Measurements from ENCODE around the gene MCM9. TPM values are rescaled to one million over a fixed set of nuclear protein-coding genes. Genes with fewer than 3 reads are reported as not detected.
"Not testable (repeated sequence)": the region's sequence is repeated elsewhere in the genome, so short reads cannot be mapped to it uniquely, and the experiment has no call there.

MCM9 gene
- polyA plus RNA-seq, 1 donor from 2014 or later: 31.6 TPM

DNA sequence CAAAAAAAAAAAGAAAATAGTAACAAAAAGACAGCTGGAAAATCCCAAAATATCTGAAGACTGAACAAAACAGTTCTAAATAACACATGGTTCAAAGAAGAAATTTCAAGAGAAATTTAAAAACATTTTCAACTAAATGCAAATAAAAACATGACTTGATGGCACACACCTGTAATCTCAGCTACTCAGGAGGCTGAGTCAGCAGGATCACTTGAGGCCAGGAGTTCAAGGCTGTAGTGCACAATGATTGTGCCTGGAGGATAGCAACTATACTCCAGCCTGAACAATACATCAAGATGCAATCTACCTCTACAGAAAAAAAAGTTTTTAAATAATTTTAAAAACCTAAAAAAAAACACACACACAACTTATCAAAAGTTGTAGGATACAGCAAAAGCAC, 62.6 kb downstream of the MCM9 start:
- Mint-ChIP-seq H3K36me3 (peaks cover 7% of the 10 kb centered on the region), H3K27me3 (no peaks in the 10 kb centered on the region), H3K4me3 (no peak overlapping the region), H3K27ac (no peak overlapping the region), H3K4me1 (peaks cover 21 to 48% (median 25%) of the 10 kb centered on the region in 3 donors), H3K9me3 (peaks cover 0 to 8% (median 5%) of the 10 kb centered on the region in 3 donors)

DNA sequence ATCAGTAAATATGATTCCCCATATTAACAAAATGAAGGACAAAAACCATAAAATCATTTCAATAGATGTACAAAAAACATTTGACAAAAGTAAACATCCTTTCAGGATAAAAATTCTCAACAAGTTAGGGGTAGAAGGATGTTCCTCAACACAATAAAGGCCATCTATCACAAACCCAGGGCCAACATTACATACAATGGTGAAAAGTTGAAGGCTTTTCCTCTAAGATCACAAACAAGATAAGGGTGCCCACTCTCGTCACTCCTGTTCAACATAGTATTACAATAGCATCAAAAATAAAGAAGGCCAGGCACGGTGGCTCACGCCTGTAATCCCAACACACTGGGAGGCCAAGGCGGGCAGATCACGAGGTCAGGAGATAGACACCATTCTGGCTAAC, 63.6 kb downstream of the MCM9 start:
- no peak overlapping the region for H3K4me3 Mint-ChIP-seq
- H3K27ac Mint-ChIP-seq: no peak overlapping the region
- peaks cover 16 to 47% (median 22%) of the 10 kb centered on the region in 3 donors for H3K4me1 Mint-ChIP-seq
- H3K27me3 Mint-ChIP-seq: no peaks in the 10 kb centered on the region
- H3K36me3 Mint-ChIP-seq: peaks cover 5% of the 10 kb centered on the region
- H3K9me3 Mint-ChIP-seq: peaks cover 2 to 15% (median 5%) of the 10 kb centered on the region in 3 donors

DNA sequence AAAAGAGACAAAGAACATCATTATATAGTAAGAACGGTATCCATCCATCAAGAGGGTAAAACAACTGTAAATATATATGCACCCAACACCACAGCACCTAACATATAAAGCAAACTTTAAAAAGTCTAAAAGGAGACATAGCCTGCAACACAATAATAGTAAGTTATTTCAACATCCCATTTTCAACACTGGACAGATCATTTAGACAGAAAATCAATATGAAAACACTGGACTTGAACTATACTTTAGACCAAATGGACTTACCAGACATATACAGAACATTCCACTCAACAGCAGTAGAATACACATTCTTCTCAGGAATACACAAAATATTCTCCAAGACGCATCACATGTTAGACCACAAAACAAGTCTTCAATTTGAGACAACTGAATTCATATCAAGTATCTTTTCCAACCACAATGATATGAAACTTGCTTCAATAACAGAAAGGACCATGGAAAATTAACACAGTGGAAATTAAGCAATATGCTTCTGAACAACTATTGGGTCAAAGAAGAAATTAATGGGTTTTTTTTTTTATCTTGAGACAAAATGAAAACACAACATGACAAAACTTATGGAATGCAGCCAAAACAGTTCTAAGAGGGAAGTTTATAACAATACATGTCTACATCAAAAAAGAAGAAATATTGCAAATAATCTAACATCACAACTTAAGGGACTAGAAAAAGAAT, 64.9 kb downstream of the MCM9 start:
- peak overlapping the region in 1 of 4 donors; percentile 15 for H3K4me3 Mint-ChIP-seq
- H3K4me1 Mint-ChIP-seq: peaks cover 14 to 54% (median 28%) of the 10 kb centered on the region in 3 donors

DNA sequence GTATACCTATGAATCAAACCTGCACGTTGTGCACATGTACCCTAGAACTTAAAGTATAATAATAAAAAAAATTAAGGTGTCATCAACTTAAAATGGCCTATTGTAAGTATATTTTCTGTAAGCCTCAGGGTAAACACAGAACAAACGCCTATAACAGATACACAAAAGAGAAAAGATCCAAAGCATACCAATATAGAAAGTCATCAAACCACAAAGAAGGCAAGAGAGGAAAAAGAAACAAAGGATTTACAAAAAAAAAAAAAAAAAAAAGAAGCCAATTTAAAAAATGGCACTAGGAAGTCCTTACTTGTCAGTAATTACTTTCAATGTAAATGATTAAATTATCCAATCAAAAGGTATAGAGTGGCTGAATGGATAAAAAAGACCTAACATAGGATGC, 65.6 kb downstream of the MCM9 start:
- Mint-ChIP-seq H3K36me3 (peaks cover 1% of the 10 kb centered on the region), H3K4me1 (peaks cover 18 to 58% (median 33%) of the 10 kb centered on the region in 3 donors)

More for the DNA sequence above, 64.9 kb downstream of the MCM9 start:
- Mint-ChIP-seq H3K27me3 (no peaks in the 10 kb centered on the region), H3K36me3 (peaks cover 1% of the 10 kb centered on the region), H3K9me3 (peaks cover 4 to 18% (median 5%) of the 10 kb centered on the region in 3 donors), H3K27ac (no peak overlapping the region)

DNA sequence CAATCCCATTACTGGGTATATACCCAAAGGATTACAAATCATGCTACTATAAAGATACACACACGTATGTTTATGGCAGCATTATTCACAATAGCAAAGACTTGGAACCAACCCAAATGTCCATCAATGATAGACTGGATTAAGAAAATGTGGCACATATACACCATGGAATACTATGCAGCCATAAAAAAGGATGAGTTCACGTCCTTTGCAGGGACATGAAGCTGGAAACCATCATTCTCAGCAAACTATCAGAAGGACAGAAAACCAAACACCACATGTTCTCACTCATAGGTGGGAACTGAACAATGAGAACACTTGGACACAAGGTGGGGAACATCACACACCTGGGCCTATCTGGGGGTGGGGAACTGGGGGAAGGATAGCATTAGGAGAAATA, 66.1 kb downstream of the MCM9 start:
- Mint-ChIP-seq H3K4me1 (peaks cover 21 to 59% (median 35%) of the 10 kb centered on the region in 3 donors), H3K9me3 (peaks cover 4 to 18% (median 5%) of the 10 kb centered on the region in 3 donors)
- H3K27me3 Mint-ChIP-seq, H3K36me3 Mint-ChIP-seq, H3K27ac Mint-ChIP-seq, H3K4me3 Mint-ChIP-seq: not testable (repeated sequence)

More for the DNA sequence above, 65.6 kb downstream of the MCM9 start:
- Mint-ChIP-seq H3K27ac (no peak overlapping the region), H3K4me3 (no peak overlapping the region), H3K9me3 (peaks cover 4 to 18% (median 5%) of the 10 kb centered on the region in 3 donors), H3K27me3 (no peaks in the 10 kb centered on the region)

DNA sequence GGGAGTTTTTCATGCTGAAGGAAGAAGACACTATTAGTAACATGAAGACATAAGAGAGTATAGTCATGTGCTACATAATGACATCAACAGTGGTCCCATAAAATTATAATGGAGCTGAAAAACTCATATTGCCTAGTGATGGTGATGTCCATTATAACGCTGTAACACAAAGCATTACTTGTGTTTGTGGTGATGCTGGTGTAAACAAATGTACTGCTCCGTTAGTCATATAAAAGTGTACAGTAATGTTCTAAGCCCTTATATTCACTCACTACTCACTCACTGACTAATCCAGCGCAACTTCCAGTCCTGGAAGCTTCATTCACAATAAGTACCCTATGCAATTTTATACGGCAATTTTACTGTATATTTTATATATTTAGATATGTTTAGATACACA, 67.8 kb downstream of the MCM9 start:
- peaks cover 21 to 56% (median 39%) of the 10 kb centered on the region in 3 donors for H3K4me1 Mint-ChIP-seq
- H3K27ac Mint-ChIP-seq: no peak overlapping the region
- H3K36me3 Mint-ChIP-seq: peaks cover 5% of the 10 kb centered on the region
- H3K4me3 Mint-ChIP-seq: no peak overlapping the region
- peaks cover 3 to 18% (median 4%) of the 10 kb centered on the region in 3 donors for H3K9me3 Mint-ChIP-seq
- H3K27me3 Mint-ChIP-seq: no peaks in the 10 kb centered on the region

DNA sequence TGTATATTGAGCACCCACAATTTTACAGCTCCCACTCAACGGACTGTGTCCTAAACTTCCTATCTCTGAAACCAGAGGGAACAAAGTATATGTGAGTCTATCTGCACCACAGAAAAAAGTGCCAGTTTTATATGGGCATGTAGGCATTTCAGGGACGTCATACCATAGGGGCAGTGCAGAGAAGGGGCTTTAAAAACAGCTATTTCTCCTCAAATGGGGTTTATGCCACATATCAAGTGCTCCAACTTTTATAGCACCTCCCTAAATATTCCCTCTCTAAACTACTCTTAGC, 69.9 kb downstream of the MCM9 start:
- H3K27ac Mint-ChIP-seq: peak overlapping the region in 2 of 3 donors; percentile 20 to 25
- peak overlapping the region in 2 of 4 donors; percentile 82 to 86 for H3K4me3 Mint-ChIP-seq
- H3K36me3 Mint-ChIP-seq: peaks cover 11% of the 10 kb centered on the region
- H3K9me3 Mint-ChIP-seq: peaks cover 4 to 18% (median 6%) of the 10 kb centered on the region in 3 donors
- H3K4me1 Mint-ChIP-seq: peaks cover 21 to 46% (median 35%) of the 10 kb centered on the region in 3 donors
- no peaks in the 10 kb centered on the region for H3K27me3 Mint-ChIP-seq

DNA sequence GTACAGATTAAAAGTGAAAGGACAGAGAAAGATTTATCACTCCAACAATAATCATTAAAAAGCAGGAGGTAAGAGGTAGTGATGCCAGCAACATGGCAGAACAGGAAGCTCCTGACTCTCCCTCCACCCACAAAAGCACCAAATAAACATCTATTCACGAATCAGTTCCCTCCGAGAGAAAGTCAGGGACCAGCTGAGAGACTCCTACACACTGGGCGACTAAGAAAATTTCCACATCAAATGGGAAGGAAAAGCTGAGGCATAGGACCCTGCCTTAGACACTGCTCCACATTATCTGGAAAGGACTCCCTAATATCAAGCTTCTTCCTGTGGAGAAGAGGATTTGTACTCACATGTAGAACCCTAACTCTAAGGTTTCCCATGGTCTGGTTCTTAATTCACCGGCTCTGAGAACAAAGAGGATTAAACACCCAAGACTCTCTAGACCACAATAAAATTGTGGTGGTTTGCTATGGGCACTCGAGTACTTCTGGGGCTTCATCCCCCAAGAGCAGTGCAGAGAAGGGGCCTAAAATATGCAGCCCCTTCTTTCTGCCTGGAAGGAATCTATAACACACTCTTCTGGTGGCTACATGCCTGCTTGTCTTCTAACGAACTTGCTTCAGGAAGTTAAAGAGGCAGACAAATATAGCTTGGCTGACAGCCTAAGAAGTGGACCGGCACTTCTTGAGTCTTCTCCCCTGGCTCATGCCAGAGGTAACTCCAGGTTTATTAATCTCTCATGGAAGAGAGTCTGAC, 70.4 kb downstream of the MCM9 start:
- no peaks in the 10 kb centered on the region for H3K27me3 Mint-ChIP-seq
- peaks cover 11% of the 10 kb centered on the region for H3K36me3 Mint-ChIP-seq
- peak overlapping the region in 2 of 3 donors; percentile 20 to 54 for H3K27ac Mint-ChIP-seq
- peaks cover 23 to 46% (median 38%) of the 10 kb centered on the region in 3 donors for H3K4me1 Mint-ChIP-seq
- peaks cover 4 to 16% (median 6%) of the 10 kb centered on the region in 3 donors for H3K9me3 Mint-ChIP-seq
- peak overlapping the region in 2 of 4 donors; percentile 82 to 86 for H3K4me3 Mint-ChIP-seq

DNA sequence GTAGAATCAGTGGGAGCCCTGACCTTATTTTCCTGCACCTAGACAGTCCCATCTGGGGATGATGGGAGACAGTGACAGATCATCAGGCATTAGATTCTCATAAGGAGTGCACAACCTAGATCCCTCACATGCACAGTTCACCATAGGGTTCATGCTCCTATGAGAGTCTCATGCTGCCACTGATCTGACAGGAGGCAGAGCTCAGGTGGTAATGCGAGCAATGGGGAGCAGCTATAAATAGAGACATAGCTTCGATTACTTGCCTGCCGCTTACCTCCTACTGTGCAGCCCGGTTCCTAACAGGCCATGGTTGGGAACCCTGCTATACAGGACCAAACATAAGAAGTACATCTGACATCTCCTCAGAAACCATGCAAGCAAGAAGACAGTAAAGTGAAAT, 72.5 kb downstream of the MCM9 start:
- H3K27me3 Mint-ChIP-seq: no peaks in the 10 kb centered on the region
- H3K9me3 Mint-ChIP-seq: peaks cover 4 to 16% (median 6%) of the 10 kb centered on the region in 3 donors
- peaks cover 22 to 51% (median 39%) of the 10 kb centered on the region in 3 donors for H3K4me1 Mint-ChIP-seq
- no peak overlapping the region for H3K27ac Mint-ChIP-seq
- peaks cover 9% of the 10 kb centered on the region for H3K36me3 Mint-ChIP-seq
- no peak overlapping the region for H3K4me3 Mint-ChIP-seq

DNA sequence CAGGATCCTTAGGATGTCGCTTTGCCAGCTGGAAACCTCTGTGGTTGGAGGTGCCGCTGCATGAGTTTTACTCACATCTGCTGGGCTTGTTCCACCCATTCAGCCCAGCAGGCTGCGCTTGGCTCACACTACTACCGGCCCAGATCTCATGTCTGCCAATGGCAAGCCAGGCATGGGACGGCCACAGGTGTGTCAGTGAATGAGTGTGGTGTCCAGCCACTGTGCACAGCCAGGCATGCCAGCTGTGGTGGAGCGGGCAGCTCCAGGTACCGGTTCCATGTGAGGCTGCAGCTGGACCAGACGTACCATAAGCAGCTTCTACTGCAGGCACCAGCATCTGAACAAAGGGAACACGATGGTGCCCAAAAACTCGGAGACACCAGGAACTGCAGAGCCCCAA, 74.1 kb downstream of the MCM9 start:
- Mint-ChIP-seq H3K4me1 (peaks cover 26 to 43% (median 37%) of the 10 kb centered on the region in 3 donors), H3K27me3 (no peaks in the 10 kb centered on the region), H3K9me3 (peaks cover 0 to 6% (median 6%) of the 10 kb centered on the region in 3 donors)

DNA sequence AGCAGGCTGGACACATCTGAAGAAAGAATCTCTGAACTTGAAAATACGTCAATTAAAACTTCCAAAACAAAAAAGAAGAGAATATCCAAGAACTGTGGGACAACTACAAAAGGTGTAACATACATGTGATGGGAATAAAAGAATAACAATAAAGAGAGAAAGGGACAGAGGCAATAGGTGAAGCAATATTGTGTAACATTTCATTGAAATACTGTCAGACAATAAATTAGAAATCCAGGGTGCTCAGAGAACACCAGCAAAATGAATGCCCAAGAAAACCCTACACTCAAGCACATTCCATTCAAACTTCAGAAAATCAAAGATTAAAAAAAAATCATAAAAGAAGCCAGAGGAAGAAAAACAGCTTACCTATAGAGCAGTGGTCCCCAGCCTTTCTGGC, 74.6 kb downstream of the MCM9 start:
- H3K4me3 Mint-ChIP-seq: no peak overlapping the region
- no peaks in the 10 kb centered on the region for H3K27me3 Mint-ChIP-seq

More for the DNA sequence above, 74.1 kb downstream of the MCM9 start:
- H3K27ac Mint-ChIP-seq: no peak overlapping the region
- H3K4me3 Mint-ChIP-seq: no peak overlapping the region
- H3K36me3 Mint-ChIP-seq: peaks cover 14% of the 10 kb centered on the region

DNA sequence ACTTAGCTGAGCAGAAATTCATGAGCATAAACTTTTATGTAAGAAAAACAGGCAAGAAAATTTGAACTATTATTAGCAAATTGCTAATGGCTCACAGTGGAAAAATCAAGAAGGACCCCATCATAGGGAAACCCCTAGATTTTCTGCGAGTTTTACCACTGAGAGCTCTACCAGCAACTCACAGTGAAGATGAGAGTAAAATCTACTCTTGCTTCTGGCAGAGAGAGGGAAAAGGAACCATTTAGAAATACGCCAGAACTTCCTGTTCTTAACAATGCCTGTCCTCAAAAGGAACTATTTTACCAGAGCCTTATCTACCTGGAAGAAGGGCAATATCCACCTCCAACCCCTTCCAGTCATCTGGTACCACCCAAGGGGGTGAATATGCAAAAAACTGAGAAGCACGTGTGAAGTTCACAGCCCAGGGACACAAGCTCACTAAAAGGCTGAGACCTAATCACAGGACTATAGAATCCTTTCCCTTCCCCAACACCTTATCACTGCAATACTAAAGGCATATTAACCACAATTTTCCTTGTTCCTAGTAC, 75.4 kb downstream of the MCM9 start:
- no peaks in the 10 kb centered on the region for H3K27me3 Mint-ChIP-seq
- H3K4me1 Mint-ChIP-seq: peaks cover 22 to 35% (median 26%) of the 10 kb centered on the region in 3 donors
- H3K9me3 Mint-ChIP-seq: peaks cover 0 to 6% (median 6%) of the 10 kb centered on the region in 3 donors
- H3K27ac Mint-ChIP-seq: peak overlapping the region in 1 of 3 donors; percentile 89
- H3K4me3 Mint-ChIP-seq: peak overlapping the region in 1 of 4 donors; percentile 34
- H3K36me3 Mint-ChIP-seq: peaks cover 14% of the 10 kb centered on the region

More for the DNA sequence above, 74.6 kb downstream of the MCM9 start:
- Mint-ChIP-seq H3K36me3 (peaks cover 14% of the 10 kb centered on the region), H3K9me3 (peaks cover 0 to 6% (median 6%) of the 10 kb centered on the region in 3 donors), H3K4me1 (peaks cover 26 to 42% (median 34%) of the 10 kb centered on the region in 3 donors), H3K27ac (no peak overlapping the region)

DNA sequence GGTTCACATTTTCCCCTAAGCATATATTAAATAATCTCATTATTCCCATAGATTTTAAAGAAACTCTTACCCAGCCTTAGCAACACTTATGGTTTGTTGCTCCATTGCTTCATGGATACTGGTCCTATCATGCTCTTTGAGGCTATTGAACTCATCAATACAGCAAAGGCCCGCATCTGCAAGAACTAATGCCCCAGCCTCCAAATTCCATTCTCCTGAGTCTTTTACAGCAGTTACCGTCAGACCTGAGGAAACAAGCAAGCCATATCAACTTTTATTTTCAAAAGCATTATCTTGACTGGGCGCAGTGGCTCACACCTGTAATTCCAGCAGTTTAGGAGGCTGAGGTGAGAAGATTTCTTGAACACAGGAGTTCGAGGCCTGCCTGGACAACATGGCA, 78.7 kb downstream of the MCM9 start:
- Mint-ChIP-seq H3K27ac (no peak overlapping the region), H3K9me3 (peaks cover 0 to 6% (median 6%) of the 10 kb centered on the region in 3 donors), H3K36me3 (peaks cover 15% of the 10 kb centered on the region), H3K4me1 (peaks cover 9 to 20% (median 16%) of the 10 kb centered on the region in 3 donors), H3K27me3 (no peaks in the 10 kb centered on the region), H3K4me3 (no peak overlapping the region)

DNA sequence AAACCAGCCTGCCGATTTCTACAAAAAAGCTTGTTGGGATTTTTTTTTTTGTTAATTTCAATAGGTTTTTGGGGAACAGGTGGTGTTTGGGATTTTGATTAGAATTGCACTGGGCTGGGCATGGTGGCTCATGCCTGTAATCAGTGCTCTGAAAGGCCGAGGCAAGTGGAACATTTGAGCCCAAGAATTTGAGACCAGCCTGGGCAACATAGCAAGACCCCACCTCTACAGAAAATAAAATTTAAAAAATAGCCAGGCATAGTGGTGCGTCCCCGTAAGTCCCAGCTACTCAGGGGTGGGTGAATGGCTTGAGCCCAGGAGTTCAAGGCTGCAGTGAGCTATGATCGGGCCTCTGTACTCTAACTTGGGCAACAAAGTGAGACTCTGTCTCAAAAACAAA, 81.6 kb downstream of the MCM9 start:
- Mint-ChIP-seq H3K36me3 (peaks cover 12% of the 10 kb centered on the region), H3K4me1 (peaks cover 2 to 7% (median 4%) of the 10 kb centered on the region in 3 donors), H3K27me3 (no peaks in the 10 kb centered on the region), H3K9me3 (no peaks in the 10 kb centered on the region), H3K4me3 (no peak overlapping the region), H3K27ac (no peak overlapping the region)

DNA sequence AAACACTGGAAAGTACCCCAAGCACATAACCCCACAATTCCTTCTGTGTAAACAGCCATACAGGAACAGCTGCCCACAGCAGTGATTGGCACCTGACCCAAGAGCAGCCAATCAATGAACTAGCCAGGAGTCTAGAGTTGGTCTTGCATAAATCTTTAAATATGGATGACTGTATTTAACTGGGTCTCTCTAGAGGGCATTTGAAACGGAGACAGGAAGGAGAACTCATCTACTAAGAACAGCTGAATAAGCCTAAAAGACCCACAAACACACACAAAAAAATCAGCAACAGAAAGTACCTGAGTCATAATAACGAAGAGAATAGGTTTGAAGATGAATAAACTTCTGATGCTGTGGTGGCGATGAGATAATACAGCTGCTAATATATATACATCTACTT, 90.0 kb downstream of the MCM9 start:
- H3K36me3 Mint-ChIP-seq: peaks cover 7% of the 10 kb centered on the region
- H3K9me3 Mint-ChIP-seq: peaks cover 0 to 1% (median 0%) of the 10 kb centered on the region in 3 donors
- peak overlapping the region in 1 of 4 donors; percentile 76 for H3K4me3 Mint-ChIP-seq
- peak overlapping the region in 1 of 3 donors; percentile 36 for H3K27ac Mint-ChIP-seq
- peaks cover 19 to 29% (median 21%) of the 10 kb centered on the region in 3 donors for H3K4me1 Mint-ChIP-seq
- no peaks in the 10 kb centered on the region for H3K27me3 Mint-ChIP-seq
